Measurements from ENCODE around the gene CRX. TPM values are rescaled to one million over a fixed set of nuclear protein-coding genes. Genes with fewer than 3 reads are reported as not detected.
"Not testable (repeated sequence)": the region's sequence is repeated elsewhere in the genome, so short reads cannot be mapped to it uniquely, and the experiment has no call there.

Gene CRX
- polyA plus RNA-seq (ENCODE audit: insufficient read length in 4 of 4) = under 1 TPM in 2 of 4 donors, not detected in 2; 0.14 to 0.18 TPM

DNA sequence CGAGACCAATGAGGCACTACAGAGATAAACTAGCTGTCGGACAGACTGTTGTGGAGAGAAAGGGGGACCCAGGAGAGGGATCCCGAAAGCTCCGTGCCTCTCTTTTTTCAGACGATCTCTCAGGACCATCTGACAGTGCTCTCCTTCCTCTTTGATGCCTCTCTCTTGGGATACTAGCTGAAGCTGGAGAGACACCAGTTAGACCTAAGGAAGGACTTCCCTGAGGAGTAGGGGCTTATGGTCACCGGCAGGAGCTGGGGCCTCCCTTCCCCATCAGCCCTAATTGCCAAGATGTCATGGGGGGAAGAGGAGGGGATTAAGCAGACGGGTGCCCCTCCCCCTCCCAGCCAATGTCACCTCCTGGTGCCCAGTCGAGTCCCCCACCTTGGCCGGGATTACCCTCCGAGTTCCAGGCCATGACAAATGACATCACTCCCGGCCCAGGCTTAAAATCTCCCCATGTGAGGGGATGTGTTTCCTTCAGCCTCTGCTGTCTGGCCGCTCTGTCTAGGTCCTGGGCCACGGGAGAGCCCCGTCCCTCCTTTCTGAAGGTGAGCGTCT lies at the start of gene CRX:
CRX (plus strand) TSS at position 478 of the 561 bp plus-strand sequence. CDS start 12,507 bp downstream, outside the sequence.
- no peak for DNase-seq (ENCODE audit: low read depth in 4 of 4, low spot score in 3 of 4)

DNA sequence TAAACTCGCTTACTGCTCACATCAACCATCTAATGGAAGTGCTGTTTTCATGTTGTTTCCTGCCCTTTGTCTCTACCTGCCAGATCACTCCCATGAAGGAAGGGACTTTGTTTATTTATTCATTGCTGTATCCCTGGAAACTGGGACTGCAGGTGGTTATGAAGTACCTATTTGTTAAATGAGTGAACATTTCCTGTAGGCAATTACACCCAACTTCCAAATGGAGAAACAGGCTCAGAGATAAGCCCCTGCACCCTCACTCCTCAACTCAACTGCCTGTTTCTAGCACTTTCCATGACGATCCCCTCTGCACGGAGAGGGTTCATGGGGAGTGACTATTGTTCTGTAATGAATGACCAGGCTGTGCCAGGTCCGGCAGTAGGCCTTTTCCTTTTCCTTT lies 45.2 kb upstream of the CRX start:
- no peak for DNase-seq (ENCODE audit: low read depth in 4 of 4, low spot score in 3 of 4)

DNA sequence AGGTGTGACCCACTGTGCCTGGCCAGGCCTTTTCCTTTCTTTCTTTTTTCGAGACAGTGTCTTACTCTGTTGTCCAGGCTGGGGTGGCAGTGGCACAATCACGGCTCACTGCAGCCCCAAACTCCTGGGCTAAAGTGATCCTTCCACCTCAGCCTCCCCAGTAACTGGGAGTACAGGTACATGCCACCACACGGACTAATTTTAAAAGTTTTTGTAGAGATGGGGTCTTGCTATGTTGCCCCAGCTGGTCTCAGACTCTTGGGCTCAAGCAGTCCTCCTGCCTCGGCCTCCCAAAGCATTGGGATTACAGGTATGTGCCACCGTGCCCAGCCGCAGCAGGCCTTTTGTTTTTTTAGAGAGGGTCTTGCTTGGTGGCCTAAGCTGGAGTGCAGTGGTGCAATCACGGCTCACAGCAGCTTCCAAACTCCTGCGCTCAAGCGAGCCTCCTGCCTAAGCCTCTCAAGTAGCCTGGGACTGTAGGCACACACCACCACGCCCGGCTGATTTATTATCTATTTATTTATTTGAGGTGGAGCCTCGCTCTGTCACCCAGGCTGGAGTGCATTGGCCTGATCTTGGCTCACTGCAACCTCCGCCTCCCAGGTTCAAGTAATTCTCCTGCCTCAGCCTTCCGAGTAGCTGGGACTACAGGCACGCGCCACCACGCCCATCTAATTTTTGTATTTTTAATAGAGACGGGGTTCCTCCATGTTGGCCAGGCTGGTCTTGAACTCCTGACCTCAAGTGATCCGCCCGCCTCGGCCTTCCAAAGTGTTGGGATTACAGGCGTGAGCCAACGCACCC lies 44.3 kb upstream of the CRX start:
- not testable (repeated sequence) for DNase-seq (ENCODE audit: low read depth in 4 of 4, low spot score in 3 of 4)

GRCh38 chr19:47778049-47778953 lies 43.4 kb upstream of the CRX start, which contains the start of gene SELENOW:
Gene SELENOW (plus strand): TSS chr19:47778703. CDS start chr19:47778786, 83 bp downstream.
- DNase-seq (ENCODE audit: low read depth in 4 of 4, low spot score in 3 of 4) = peak; percentile 54 to 85 (median 75)

- no peak for DNase-seq (ENCODE audit: low read depth in 4 of 4, low spot score in 3 of 4)
Observed at GRCh38 chr19:47778954-47779351, 42.8 kb upstream of the CRX start.

GRCh38 chr19:47779524-47780214 lies 42.1 kb upstream of the CRX start:
- no peak for DNase-seq (ENCODE audit: low read depth in 4 of 4, low spot score in 3 of 4)

DNA sequence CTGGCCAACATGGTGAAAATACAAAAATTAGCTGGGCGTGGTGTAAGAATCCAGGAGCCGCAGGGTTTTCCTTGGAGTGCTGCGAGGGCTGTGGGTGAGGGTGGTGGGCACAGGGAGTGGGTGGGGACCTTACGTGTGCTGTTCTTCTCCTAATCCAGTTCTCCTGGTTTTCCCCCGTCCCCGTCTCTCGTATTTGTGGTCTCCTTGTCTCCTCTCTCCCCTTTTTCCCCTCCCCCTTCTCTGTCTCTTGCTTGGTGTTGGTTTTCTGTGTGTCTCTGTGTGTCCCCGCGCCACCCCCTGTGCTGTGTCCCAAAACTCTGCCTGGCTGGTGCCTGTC lies 41.6 kb upstream of the CRX start:
- DNase-seq (ENCODE audit: low read depth in 4 of 4, low spot score in 3 of 4) = no peak

DNA sequence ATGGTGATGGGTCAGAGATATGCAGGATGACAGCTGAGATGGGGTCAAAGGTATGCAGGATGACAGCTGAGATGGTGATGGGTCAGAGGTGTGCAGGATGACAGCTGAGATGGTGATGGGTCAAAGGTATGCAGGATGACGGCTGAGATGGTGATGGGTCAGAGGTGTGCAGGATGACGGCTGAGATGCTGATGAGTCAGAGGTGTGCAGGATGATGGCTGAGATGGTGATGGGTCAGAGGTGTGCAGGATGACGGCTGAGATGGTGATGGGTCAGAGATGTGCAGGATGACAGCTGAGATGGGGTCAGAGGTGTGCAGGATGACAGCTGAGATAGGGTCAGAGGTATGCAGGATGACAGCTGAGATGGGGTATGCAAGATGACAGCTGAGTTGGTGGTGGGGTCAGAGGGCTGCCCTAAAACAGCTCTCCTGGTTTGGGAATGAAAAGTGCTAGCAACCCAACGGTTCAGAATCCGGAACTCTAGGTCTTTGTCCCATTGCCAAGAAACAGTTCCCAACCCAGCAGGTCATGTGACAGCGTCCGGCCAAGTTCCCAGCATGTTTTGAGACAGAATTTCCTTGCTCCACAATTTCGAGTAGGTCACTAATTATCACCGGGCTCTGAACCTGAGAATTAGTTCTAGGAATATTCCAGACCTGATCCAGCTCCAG lies 40.0 kb upstream of the CRX start:
- no peak for DNase-seq (ENCODE audit: low read depth in 4 of 4, low spot score in 3 of 4)

GRCh38 chr19:47786566-47786965 lies 35.2 kb upstream of the CRX start:
- DNase-seq (ENCODE audit: low read depth in 4 of 4, low spot score in 3 of 4) = no peak

DNA sequence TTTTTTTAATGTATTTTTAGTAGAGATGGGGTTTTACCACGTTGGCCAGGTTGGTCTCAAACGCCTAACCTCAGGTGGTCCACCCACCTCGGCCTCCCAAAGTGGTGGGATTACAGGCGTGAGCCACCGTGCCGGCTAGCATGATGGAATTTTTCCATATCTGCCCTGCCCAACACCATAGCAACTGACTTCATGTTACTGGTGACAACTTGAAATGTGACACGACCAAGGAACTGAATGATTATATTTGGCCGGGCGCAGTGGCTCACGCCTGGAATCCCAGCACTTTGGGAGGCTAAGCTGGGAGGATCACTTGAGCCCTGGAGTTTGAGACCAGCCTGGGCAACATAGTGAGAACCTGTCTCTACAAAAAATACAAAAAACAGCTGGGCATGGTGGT lies 34.4 kb upstream of the CRX start:
- DNase-seq (ENCODE audit: low read depth in 4 of 4, low spot score in 3 of 4) = not testable (repeated sequence)

DNA sequence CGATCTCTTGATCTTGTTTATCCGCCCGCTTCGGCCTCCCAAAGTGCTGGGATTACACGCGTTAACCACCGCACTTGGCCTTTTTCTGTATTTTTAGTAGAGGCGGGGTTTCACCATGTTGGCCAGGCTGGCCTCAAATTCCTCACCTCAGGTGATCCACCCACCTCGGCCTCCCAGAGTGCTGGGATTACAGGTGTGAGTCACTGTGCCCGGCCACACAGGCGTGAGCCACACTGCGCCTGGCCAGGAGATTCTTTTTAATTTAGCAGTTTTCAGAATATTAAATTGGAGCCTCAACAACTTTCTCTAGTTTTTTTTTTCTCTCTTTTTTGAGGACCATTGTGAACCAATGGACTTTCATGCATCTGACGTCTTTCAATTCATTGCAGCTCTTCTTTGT lies 31.9 kb upstream of the CRX start:
- not testable (repeated sequence) for DNase-seq (ENCODE audit: low read depth in 4 of 4, low spot score in 3 of 4)

- peak in 1 of 4 donors; percentile 48 for DNase-seq (ENCODE audit: low read depth in 4 of 4, low spot score in 3 of 4)
Observed at GRCh38 chr19:47790398-47790814, 31.3 kb upstream of the CRX start.

- no peak for DNase-seq (ENCODE audit: low read depth in 4 of 4, low spot score in 3 of 4)
Observed at GRCh38 chr19:47792616-47793015, 29.1 kb upstream of the CRX start.

GRCh38 chr19:47794526-47794925 lies 27.2 kb upstream of the CRX start:
- no peak for DNase-seq (ENCODE audit: low read depth in 4 of 4, low spot score in 3 of 4)

- DNase-seq (ENCODE audit: low read depth in 4 of 4, low spot score in 3 of 4) = no peak
Observed at GRCh38 chr19:47796785-47797184, 25.0 kb upstream of the CRX start.

DNA sequence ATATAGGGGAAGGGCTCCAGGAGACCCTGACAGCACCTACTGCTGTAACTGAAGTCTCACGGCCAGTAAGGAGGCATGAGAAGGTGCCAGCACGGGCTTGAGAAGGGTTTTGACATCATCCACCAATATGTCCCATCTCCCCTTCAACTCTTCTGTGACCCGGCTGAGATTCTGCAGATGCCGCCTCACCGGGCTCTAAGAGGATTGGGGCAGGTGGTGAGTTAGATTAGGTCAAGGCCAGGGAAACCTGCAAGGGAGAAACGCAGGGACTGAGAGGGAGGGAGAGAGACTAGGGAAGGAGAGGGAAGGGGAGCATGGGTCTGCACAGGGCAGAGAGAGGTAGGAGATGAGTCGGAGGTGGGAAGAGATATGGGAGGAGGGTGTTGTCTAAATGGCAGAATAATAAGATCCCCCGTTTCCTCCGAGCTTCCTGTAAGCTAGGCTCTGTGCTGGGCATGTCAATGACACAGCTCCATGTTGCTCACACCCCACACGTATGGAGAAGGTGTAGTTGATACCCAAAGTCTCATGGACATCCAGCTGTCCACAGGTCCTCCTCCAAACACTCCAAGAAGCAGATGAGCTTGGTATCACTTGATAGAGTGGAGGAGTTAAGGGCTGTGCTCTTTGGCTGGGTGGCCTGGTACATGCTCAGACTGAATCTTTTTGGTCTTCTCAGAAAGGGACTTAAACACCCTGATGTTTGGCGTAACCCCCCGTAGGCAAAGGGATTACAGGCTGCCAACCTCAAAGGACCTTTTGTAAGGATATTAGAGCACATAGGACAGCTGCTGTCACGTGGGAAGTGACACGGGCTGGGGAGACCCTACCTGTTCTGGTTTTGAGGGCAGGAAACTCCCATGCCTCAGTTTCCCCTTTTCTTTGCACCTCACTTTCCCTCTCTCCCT lies 23.5 kb upstream of the CRX start:
- DNase-seq (ENCODE audit: low read depth in 4 of 4, low spot score in 3 of 4) = no peak

DNA sequence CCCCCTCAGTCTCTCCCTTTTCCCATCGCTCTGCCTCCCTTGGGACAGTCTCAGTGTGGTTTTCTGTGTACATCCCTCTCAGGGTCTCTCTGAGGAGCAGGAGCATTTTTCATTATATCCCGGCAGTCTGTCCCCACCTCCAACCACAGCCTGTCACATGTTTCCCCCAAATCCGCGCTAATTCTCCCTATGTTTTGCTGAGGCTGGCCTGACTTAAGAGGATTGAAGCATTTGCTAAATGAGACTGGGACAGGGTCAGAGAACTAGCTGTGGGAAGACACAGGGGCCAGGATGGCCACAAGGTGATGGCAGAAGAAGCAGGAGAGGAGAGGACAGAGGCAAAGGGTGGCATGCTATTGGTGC lies 22.9 kb upstream of the CRX start:
- no peak for DNase-seq (ENCODE audit: low read depth in 4 of 4, low spot score in 3 of 4)

GRCh38 chr19:47801270-47801669 lies 20.5 kb upstream of the CRX start:
- no peak for DNase-seq (ENCODE audit: low read depth in 4 of 4, low spot score in 3 of 4)

DNA sequence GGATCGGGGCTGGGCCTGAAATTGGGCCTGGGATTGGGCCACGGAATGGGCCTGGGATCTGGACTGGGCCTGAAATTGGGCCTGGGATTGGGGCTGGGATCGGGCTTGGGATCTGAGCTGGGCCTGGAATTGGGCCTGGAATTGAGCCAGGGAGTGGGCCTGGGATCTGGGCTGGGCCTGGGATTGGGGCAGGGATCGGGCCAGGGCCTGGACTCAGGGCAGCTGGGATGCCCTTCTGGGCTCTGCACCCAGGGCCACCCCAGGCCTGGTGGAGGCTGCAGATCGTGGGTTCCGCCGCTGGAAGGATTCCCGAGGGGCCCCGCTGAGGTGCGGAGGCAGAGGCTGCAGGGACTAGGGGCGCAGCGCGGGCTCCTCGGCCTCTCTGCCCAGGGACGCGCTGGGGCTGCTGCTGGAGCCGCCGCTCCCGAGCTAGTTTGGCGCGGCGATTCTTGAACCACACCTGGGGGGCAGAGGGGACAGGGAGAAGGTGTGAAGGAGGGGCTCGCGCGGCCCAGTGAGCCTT lies 19.2 kb upstream of the CRX start:
- no peak for DNase-seq (ENCODE audit: low read depth in 4 of 4, low spot score in 3 of 4)

All from right renal pelvis (tissue), 4 donors.